ENCODE results near the gene SAMD5.

The SAMD5 gene

GRCh38 chr6:147595961-147596360 lies 87.5 kb downstream of the SAMD5 start:
- no peak for DNase-seq (ENCODE audit: extremely low spot score)
- ChIA-PET POLR2A (no interaction called here), CTCF (interaction anchor here (1.4 kb wide), 1 partner anchor 13 kb away, joined by 3 read pairs; no protein-coding TSS in a partner anchor)
- no peak for TF ChIP-seq CTCF (IDR thresholded peaks at IDR 0.05; ENCODE audit: control extremely low read depth, extremely low read depth, low read depth, missing control alignments)

- no peak for TF ChIP-seq CTCF (IDR thresholded peaks at IDR 0.05; ENCODE audit: control extremely low read depth, extremely low read depth, low read depth, missing control alignments)
- ChIA-PET CTCF (no interaction called here), POLR2A (no interaction called here)
- no peak for DNase-seq (ENCODE audit: extremely low spot score)
Observed at GRCh38 chr6:147603392-147604081, 95.0 kb downstream of the SAMD5 start.

- no peak for DNase-seq (ENCODE audit: extremely low spot score)
- TF ChIP-seq CTCF (IDR thresholded peaks at IDR 0.05; ENCODE audit: control extremely low read depth, extremely low read depth, low read depth, missing control alignments): no peak
- CTCF ChIA-PET: no interaction called here
- POLR2A ChIA-PET: no interaction called here
Observed at GRCh38 chr6:147604373-147604772, 95.9 kb downstream of the SAMD5 start.

- TF ChIP-seq CTCF (IDR thresholded peaks at IDR 0.05; ENCODE audit: control extremely low read depth, extremely low read depth, low read depth, missing control alignments): no peak
- no peak for DNase-seq (ENCODE audit: extremely low spot score)
- ChIA-PET CTCF (interaction anchor here (0.9 kb wide), 1 partner anchor 28 kb away, joined by 3 read pairs; no protein-coding TSS in a partner anchor), POLR2A (no interaction called here)
Observed at GRCh38 chr6:147611992-147612391, 103.5 kb downstream of the SAMD5 start.

GRCh38 chr6:147614501-147614900 lies 106.0 kb downstream of the SAMD5 start:
- no peak for TF ChIP-seq CTCF (IDR thresholded peaks at IDR 0.05; ENCODE audit: control extremely low read depth, extremely low read depth, low read depth, missing control alignments)
- CTCF ChIA-PET: no interaction called here
- DNase-seq (ENCODE audit: extremely low spot score): no peak
- POLR2A ChIA-PET: no interaction called here

GRCh38 chr6:147615659-147616456 lies 107.4 kb downstream of the SAMD5 start:
- POLR2A ChIA-PET: no interaction called here
- CTCF ChIA-PET: no interaction called here
- TF ChIP-seq CTCF (IDR thresholded peaks at IDR 0.05; ENCODE audit: control extremely low read depth, extremely low read depth, low read depth, missing control alignments): no peak
- no peak for DNase-seq (ENCODE audit: extremely low spot score)
